HG03064 (cell line): ENCODE measurements around the gene RBM47.
"Not testable (repeated sequence)": the region's sequence is repeated elsewhere in the genome, so short reads cannot be mapped to it uniquely, and the experiment has no call there.

ENCODE experiments used
- ATAC-seq: cut with Tn5 transposase; IDR thresholded peaks from one replicate; pipeline ENCODE4 v1.9.1; 2021; ENCODE audit warnings: low read depth; ENCODE audit not compliant: unreplicated experiment

The RBM47 gene

DNA sequence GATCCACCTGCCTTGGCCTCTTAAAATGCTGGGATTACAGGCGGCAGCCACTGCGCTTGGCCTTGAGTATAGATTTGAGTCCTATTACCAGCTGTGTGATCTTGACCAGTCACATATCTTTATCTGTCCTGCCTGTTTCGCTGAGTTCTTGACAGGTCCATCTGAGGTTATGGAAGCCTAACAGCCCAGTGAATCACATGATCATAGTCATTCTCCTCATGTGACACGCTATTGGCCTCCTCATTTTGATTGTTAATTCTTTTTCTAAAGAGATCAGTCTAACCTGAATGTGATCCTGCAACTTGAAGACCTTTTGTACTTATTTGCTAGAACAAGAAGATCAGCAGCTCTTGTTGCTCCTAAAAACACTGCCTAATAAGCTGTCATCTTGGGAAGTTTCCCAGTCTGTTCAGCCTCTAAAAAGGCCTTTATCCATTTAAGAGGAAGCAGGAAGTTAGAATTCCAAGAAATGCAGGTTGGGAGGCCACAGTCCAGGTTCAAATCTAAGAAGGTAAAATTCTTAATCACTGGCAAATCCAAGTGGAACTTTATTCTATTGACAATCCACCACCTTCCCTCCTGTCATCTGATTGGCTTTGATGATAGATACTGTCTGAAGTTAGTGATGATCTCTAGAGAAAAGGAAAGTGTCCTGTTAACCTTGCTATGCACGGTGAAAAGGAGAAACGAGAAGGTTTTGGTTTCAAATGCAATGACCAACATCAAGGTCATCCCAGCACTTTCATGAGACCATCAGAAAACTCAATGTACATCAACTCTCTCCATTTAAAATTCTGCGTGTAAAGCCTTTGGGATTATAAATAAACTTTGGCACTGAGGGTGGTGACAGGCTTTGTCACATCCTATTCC is 207.6 kb downstream of the RBM47 start:
- no peak for ATAC-seq

- ATAC-seq = no peak
Observed at GRCh38 chr4:40419231-40419912, 210.3 kb downstream of the RBM47 start.

DNA sequence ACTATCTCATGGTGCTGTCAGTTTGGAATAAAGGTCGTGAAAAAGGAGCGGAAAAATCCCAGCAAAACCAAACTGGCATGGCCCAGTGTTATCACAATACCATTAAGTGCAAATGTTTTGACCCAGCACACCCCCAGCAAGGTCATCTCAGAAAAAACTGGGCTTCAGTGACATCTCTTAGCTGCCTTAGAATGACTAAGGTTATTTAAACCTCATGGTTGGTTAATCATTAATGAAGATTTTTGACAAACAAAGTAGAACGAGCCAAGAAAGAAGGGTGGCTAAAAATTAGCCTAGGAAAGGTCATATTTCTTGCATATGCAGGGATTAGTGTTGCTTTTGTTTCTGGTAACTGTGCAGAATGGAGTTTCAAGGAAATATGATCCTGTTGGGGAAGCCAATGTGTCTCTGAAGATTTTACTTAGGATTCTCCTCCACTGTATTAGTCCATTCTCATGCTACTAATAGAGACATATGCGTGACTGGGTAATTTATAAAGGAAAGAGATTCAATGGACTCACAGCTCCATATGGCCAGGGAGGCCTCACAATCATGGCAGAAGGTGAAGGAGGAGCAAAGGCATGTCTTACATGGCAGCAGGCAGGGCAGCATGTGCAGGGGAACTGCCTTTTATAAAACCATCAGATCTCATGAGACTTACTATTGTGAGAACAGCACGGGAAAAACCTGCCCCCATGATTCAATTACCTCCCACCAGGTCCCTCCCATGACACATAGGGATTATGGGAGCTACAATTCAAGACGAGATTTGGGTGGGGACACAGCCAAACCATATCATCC is 211.0 kb downstream of the RBM47 start:
- no peak for ATAC-seq

GRCh38 chr4:40417941-40418340 is 211.7 kb downstream of the RBM47 start:
- no peak for ATAC-seq

- ATAC-seq = no peak
Observed at GRCh38 chr4:40414673-40415072, 215.0 kb downstream of the RBM47 start.

GRCh38 chr4:40412866-40413795 is 216.5 kb downstream of the RBM47 start:
- no peak for ATAC-seq

DNA sequence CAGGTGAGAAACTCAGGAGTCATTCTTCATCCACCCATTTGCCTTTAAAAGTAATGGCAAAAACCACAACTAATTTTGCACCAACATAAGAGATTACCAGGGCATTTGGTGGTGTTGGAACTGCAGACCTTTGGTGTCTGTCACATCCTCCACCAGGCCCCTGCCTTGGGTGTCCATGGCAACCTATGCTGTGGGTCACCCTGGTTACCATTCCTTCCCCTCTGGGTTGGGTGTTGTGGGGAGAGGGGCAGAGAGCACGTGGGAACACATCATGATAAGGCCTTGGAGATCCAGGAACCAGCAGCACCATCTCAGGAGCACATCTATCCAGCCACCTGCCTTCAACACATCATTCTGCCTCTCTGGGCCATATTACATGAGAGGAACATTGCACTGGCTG is 217.3 kb downstream of the RBM47 start:
- no peak for ATAC-seq

DNA sequence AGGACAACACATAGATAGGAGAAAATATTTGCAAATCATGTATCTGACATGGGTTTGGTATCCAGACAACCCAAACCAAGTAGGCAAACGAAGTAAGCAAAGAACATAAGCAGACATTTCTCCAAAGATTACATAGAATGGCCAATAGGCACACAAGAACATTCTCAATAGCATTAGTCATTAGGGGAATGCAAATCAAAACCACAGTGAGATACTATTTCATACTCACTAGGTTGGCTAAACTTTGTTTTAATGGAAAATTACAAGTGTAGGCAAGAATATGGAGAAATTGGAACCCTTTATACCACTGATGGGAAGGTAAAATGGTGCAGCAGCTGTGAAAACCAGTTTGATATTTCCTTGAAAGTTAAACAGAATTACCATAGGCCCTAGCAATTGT is 219.8 kb downstream of the RBM47 start:
- ATAC-seq = no peak

GRCh38 chr4:40407468-40407867 is 222.2 kb downstream of the RBM47 start:
- not testable (repeated sequence) for ATAC-seq

GRCh38 chr4:40406340-40406739 is 223.3 kb downstream of the RBM47 start:
- ATAC-seq = no peak

DNA sequence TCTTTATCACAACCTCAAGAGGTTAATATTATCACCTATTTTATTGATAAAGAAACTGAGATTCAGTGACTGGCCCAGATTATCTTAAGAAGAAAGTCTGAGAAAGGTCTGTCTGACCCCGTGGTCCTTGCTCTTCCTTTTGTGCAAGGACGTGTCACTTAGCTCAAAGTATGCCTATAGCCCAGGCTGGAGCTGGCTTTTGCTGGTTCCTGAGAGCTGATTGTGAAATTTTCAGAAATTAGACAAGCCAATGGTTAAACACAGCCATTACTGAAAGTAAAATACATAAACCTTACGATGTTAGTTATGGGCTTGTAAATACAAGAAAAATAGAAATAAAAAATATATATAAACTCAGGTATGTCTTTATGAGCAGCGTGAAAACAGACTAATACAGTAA is 224.5 kb downstream of the RBM47 start:
- ATAC-seq = no peak

GRCh38 chr4:40403081-40403480 is 226.6 kb downstream of the RBM47 start:
- no peak for ATAC-seq

- no peak for ATAC-seq
Observed at GRCh38 chr4:40402556-40402955, 227.1 kb downstream of the RBM47 start.

DNA sequence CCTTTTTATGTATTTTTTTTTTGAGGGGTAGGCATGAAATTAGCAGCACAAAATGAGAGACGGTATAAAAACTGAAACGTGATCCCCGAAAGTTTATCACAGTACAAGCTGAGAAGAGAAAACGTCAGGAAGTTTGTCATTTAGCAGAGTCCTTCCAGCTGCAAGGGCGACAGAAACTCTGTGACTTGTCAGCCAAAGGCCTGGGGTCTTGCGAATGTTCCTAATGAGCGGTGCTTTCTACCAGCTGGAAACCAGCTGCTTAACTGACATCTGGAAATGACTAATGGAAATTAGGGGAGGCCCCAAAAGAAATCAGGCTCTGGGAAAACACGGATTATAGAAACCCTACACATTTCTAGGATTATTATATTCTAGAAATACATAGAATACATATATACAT is 228.0 kb downstream of the RBM47 start:
- ATAC-seq = no peak

DNA sequence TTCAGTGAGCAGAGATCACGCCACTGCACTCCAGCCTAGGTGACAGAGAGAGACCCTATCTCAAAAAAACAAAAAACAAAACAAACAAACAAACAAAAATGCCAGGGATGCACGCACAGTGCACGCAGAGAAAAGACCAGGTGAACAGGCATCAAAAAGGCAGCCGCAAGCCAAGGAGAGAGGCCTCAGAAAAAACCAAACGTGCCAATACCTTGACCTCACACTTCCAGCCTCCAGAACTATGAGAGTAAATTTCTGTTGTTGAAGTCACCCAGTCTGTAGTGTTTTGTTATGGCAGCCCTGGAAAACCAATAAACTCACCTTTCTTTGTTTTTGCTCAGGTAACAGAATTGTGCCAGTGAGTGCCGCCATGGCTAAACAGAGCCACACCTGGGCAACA is 228.6 kb downstream of the RBM47 start:
- no peak for ATAC-seq

DNA sequence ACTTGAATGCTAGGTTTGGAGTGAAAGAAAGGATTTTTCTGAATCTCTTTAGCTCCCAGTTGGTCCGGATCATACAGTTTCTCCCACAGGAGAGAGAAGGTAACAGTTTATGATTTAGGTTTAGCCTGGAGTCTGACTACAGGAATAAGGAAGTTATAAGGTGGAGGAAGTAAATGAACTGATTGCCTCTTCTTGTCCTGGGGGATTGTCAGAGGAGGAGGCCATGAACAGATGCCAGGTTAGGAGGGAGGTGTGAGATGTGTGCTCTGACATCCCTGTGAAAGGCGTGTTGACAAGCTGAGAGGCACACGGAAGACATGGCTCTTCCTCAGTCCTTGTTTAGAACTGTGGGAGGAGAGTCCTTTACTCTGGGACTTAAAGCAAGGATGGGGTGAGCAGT is 230.1 kb downstream of the RBM47 start:
- no peak for ATAC-seq

- no peak for ATAC-seq
Observed at GRCh38 chr4:40395908-40396793, 233.5 kb downstream of the RBM47 start.

GRCh38 chr4:40395166-40395900 is 234.3 kb downstream of the RBM47 start:
- ATAC-seq = no peak

DNA sequence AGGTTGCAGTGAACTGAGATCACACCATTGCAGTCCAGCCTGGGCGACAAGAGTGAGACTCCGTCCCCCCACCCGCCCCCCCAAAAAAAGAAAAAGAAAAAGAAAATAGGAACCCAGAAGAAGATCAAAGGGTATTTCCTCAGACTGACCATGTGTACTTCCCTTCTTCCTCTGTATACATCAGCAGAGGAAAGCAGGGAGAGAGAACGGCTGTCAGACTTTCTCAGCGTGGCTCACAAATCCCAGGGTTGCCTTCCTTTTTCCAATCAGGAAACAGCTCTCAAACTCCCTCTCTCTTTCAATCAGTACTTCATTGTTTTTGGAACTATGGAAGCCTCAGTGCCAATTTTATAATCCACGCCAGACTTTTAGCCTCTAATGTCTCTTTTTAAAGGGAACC is 235.4 kb downstream of the RBM47 start:
- no peak for ATAC-seq
